H9 (cell line): ENCODE data around the gene POLR3B. TPM values are rescaled to one million over a fixed set of nuclear protein-coding genes. Genes with fewer than 3 reads are reported as not detected.

Source experiments
- DNase-seq: peaks from one replicate; pipeline ENCODE4 v3.0.0-alpha.2; 2017
- H2AFZ ChIP-seq: one replicate; pipeline ENCODE4 v1.6.1; 2013; ENCODE audit warnings: mild to moderate bottlenecking, low read length, control low read depth, moderate library complexity
- H2AK5ac ChIP-seq: 2 replicates; pipeline ENCODE4 v1.6.1; 2013; ENCODE audit warnings: low read length, control low read depth, mixed read lengths; ENCODE audit not compliant: insufficient read length
- H2BK120ac ChIP-seq: one replicate; pipeline ENCODE4 v1.6.1; 2013; ENCODE audit warnings: low read depth, mild to moderate bottlenecking, low read length, control low read depth, inconsistent platforms; ENCODE audit not compliant: poor library complexity, severe bottlenecking
- H2BK12ac ChIP-seq: 2 replicates; pipeline ENCODE4 v1.6.1; 2013; ENCODE audit warnings: low read length, control low read depth, mixed read lengths, low read depth; ENCODE audit not compliant: insufficient read length
- H2BK15ac ChIP-seq: 2 replicates; pipeline ENCODE4 v1.6.1; 2013; ENCODE audit warnings: low read depth, low read length, control low read depth
- H2BK20ac ChIP-seq: one replicate; pipeline ENCODE4 v1.6.1; 2013; ENCODE audit warnings: low read depth, mild to moderate bottlenecking, low read length, control low read depth, inconsistent platforms; ENCODE audit not compliant: poor library complexity, severe bottlenecking
- H2BK5ac ChIP-seq: 2 replicates; pipeline ENCODE4 v1.6.1; 2013; ENCODE audit warnings: low read length, control low read depth, mixed read lengths; ENCODE audit not compliant: insufficient read length
- H3K14ac ChIP-seq: 2 replicates; pipeline ENCODE4 v1.6.1; 2013; ENCODE audit warnings: low read length, control low read depth; ENCODE audit not compliant: insufficient read depth
- H3K18ac ChIP-seq: 2 replicates; pipeline ENCODE4 v1.6.1; 2013; ENCODE audit warnings: low read depth, mild to moderate bottlenecking, mixed read lengths, low read length, control low read depth; ENCODE audit not compliant: insufficient read length
- H3K23ac ChIP-seq: 2 replicates; pipeline ENCODE4 v1.6.1; 2013; ENCODE audit warnings: low read length, control low read depth, mixed read lengths, low read depth; ENCODE audit not compliant: insufficient read length
- H3K23me2 ChIP-seq: 2 replicates; pipeline ENCODE4 v1.6.1; 2013; ENCODE audit warnings: low read depth, mild to moderate bottlenecking, mixed read lengths, low read length, control low read depth; ENCODE audit not compliant: insufficient read length, poor library complexity, severe bottlenecking
- H3K27ac ChIP-seq: 2 replicates; pipeline ENCODE4 v1.5.1; 2013; ENCODE audit warnings: low read length, control low read depth, mixed read lengths, low read depth; ENCODE audit not compliant: insufficient read length
- H3K27me3 ChIP-seq: 2 replicates; pipeline ENCODE4 v1.6.1; 2013; ENCODE audit warnings: low read length, control low read depth, inconsistent platforms; ENCODE audit not compliant: insufficient read depth
- H3K4ac ChIP-seq: 2 replicates; pipeline ENCODE4 v1.6.1; 2013; ENCODE audit warnings: low read depth, mild to moderate bottlenecking, control low read depth, inconsistent platforms, low read length, moderate library complexity
- H3K4me1 ChIP-seq: 2 replicates; pipeline ENCODE4 v1.6.1; 2013; ENCODE audit warnings: low read length, control low read depth, inconsistent platforms; ENCODE audit not compliant: insufficient read depth
- H3K4me2 ChIP-seq: 2 replicates; pipeline ENCODE4 v1.6.1; 2013; ENCODE audit warnings: low read length, control low read depth, mixed read lengths; ENCODE audit not compliant: insufficient read length, insufficient read depth
- H3K56ac ChIP-seq: 2 replicates; pipeline ENCODE4 v1.6.1; 2013; ENCODE audit warnings: low read depth, mild to moderate bottlenecking, mixed read lengths, low read length, control low read depth; ENCODE audit not compliant: insufficient read length
- H3K79me1 ChIP-seq: 2 replicates; pipeline ENCODE4 v1.6.1; 2013; ENCODE audit warnings: low read depth, mild to moderate bottlenecking, moderate library complexity, low read length, control low read depth, inconsistent platforms; ENCODE audit not compliant: insufficient read depth, poor library complexity, severe bottlenecking
- H3K79me2 ChIP-seq: 2 replicates; pipeline ENCODE4 v1.6.1; 2013; ENCODE audit warnings: low read length, control low read depth, inconsistent platforms; ENCODE audit not compliant: insufficient read depth
- H3K9ac ChIP-seq: 2 replicates; pipeline ENCODE4 v1.6.1; 2013; ENCODE audit warnings: low read length, control low read depth, mixed read lengths; ENCODE audit not compliant: insufficient read length; ENCODE audit errors: extremely low read depth
- H3K9me3 ChIP-seq: one replicate; pipeline ENCODE4 v1.6.1; 2013; ENCODE audit warnings: low read depth, low read length, inconsistent platforms; ENCODE audit not compliant: control insufficient read depth
- H3T11ph ChIP-seq: one replicate; pipeline ENCODE4 v1.6.1; 2013; ENCODE audit warnings: mild to moderate bottlenecking, low read length, control low read depth, inconsistent platforms
- H4K20me1 ChIP-seq: one replicate; pipeline ENCODE4 v1.6.1; 2013; ENCODE audit not compliant: control insufficient read depth, insufficient read length, insufficient read depth
- H4K5ac ChIP-seq: 2 replicates; pipeline ENCODE4 v1.6.1; 2013; ENCODE audit warnings: low read depth, mild to moderate bottlenecking, mixed read lengths, low read length, control low read depth; ENCODE audit not compliant: insufficient read length
- H4K8ac ChIP-seq: replicated peaks from 2 replicates; pipeline ENCODE4 v1.6.1; 2013; ENCODE audit warnings: low read length, control low read depth, mixed read lengths, low read depth; ENCODE audit not compliant: insufficient read length
- H4K91ac ChIP-seq: 2 replicates; pipeline ENCODE4 v1.6.1; 2013; ENCODE audit warnings: low read depth, mild to moderate bottlenecking, moderate library complexity, mixed read lengths, low read length, control low read depth; ENCODE audit not compliant: insufficient read length
- H3K27ac Mint-ChIP-seq, 3 experiments: 2 replicates in 2 of 3; 3 replicates in 1 of 3; pipeline ENCODE4 v1.8.0; 2020 to 2021; ENCODE audit warnings: mixed read lengths in 3 of 3, mild to moderate bottlenecking in 1 of 3, moderate library complexity in 1 of 3
- H3K27me3 Mint-ChIP-seq: 2 replicates; pipeline ENCODE4 v1.8.0; 2021; ENCODE audit warnings: low read depth, mild to moderate bottlenecking, moderate library complexity, mixed read lengths
- H3K36me3 Mint-ChIP-seq, 3 experiments: 2 replicates in 2 of 3; 3 replicates in 1 of 3; pipeline ENCODE4 v1.8.0; 2020 to 2021; ENCODE audit warnings: low read depth in 3 of 3, mixed read lengths in 3 of 3; ENCODE audit not compliant: insufficient read depth in 1 of 3
- H3K4me1 Mint-ChIP-seq, 2 experiments: 2 replicates each; pipeline ENCODE4 v1.8.0; 2020; ENCODE audit warnings: mixed read lengths in 2 of 2
- H3K4me3 Mint-ChIP-seq, 2 experiments: 2 replicates in 1 of 2; 3 replicates in 1 of 2; pipeline ENCODE4 v1.8.0; 2020 to 2021; ENCODE audit warnings: mild to moderate bottlenecking in 2 of 2, mixed read lengths in 2 of 2, moderate library complexity in 1 of 2
- H3K9me3 Mint-ChIP-seq, 2 experiments: 2 replicates in 1 of 2; 3 replicates in 1 of 2; pipeline ENCODE4 v1.8.0; 2020; ENCODE audit warnings: mild to moderate bottlenecking in 2 of 2, mixed read lengths in 2 of 2, moderate library complexity in 1 of 2
- whole genome bisulfite sequencing: extraction: QIAGEN DNeasy Blood & Tissue Kit; methylation state at CpG from one replicate; pipeline ENCODE4 v1.1.7; 2013; ENCODE audit warnings: missing lambda C conversion rate, low lambda C conversion rate, mixed read lengths; ENCODE audit not compliant: insufficient read length; ENCODE audit errors: extremely low coverage; 5-methylcytosine and 5-hydroxymethylcytosine counted together
- total RNA-seq: library from RNA; stranded (reverse); gene quantifications from 2 replicates; pipeline ENCODE4 v1.2.1, GENCODE V29; 2021
- TF ChIP-seq, protein P1 (sequence below): fragments of 200-600 bp; sonication (generic); conservative IDR thresholded peaks from 3 replicates; pipeline ENCODE4 v1.8.0; 2021; ENCODE audit warnings: antibody characterized with exemption, mild to moderate bottlenecking

POLR3B gene
- total RNA-seq, 1 experiment from 2014 or later = 13.4 TPM

DNA sequence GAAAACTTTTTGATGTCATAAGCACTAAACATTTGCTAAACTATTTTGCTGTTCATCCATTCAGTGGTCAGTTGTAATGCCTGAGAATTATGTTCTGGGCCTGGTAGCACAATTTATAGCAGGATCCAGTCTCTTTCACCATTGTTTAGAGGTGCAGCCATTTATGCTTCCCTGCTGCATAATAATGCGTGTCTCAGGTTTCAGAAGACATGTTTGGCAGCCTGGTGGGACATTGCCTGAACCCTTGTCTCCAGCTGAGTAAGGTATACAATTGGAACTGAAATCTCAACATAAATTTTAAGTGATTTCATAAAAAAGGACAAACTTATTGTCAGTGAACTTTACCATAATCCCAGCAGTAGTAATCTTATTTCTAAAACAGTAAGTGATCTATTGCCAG, 94.8 kb downstream of the POLR3B start:
- Mint-ChIP-seq H3K4me3 (no peak overlapping the region), H3K9me3 (no peaks in the 10 kb centered on the region), H3K4me1 (peaks cover 14 to 17% of the 10 kb centered on the region in 2 experiments), H3K27ac (no peak overlapping the region), H3K36me3 (peaks cover 0 to 8% (median 0%) of the 10 kb centered on the region in 3 experiments; a peak in 2 of 7 replicates), H3K27me3 (no peaks in the 10 kb centered on the region)
- H4K20me1 ChIP-seq = no peaks in the 10 kb centered on the region
- H4K91ac ChIP-seq = no peak overlapping the region
- H3K27ac ChIP-seq = no peak overlapping the region
- H2BK15ac ChIP-seq = no peak overlapping the region
- H2BK20ac ChIP-seq = no peak overlapping the region
- H3K4ac ChIP-seq = no peak overlapping the region
- no peak for DNase-seq
- WGBS = no CpG with 5 or more reads among the region's 1 CpG
- H3K27me3 ChIP-seq = no peaks in the 10 kb centered on the region
- H3K18ac ChIP-seq = no peak overlapping the region
- H2BK5ac ChIP-seq = no peak overlapping the region
- H3K23ac ChIP-seq = no peak overlapping the region
- H2AK5ac ChIP-seq = no peak overlapping the region
- H3K14ac ChIP-seq = no peak overlapping the region
- no peak overlapping the region for H3T11ph ChIP-seq
- H3K79me1 ChIP-seq = no peaks in the 10 kb centered on the region
- H3K4me1 ChIP-seq = peaks cover 3% of the 10 kb centered on the region; the same call in 1 of the 2 replicates
- H3K4me2 ChIP-seq = no peak overlapping the region
- no peak overlapping the region for H3K56ac ChIP-seq
- TF ChIP-seq, protein P1, sequence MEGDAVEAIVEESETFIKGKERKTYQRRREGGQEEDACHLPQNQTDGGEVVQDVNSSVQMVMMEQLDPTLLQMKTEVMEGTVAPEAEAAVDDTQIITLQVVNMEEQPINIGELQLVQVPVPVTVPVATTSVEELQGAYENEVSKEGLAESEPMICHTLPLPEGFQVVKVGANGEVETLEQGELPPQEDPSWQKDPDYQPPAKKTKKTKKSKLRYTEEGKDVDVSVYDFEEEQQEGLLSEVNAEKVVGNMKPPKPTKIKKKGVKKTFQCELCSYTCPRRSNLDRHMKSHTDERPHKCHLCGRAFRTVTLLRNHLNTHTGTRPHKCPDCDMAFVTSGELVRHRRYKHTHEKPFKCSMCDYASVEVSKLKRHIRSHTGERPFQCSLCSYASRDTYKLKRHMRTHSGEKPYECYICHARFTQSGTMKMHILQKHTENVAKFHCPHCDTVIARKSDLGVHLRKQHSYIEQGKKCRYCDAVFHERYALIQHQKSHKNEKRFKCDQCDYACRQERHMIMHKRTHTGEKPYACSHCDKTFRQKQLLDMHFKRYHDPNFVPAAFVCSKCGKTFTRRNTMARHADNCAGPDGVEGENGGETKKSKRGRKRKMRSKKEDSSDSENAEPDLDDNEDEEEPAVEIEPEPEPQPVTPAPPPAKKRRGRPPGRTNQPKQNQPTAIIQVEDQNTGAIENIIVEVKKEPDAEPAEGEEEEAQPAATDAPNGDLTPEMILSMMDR = no peak
- no peak overlapping the region for H3K9ac ChIP-seq
- H2BK12ac ChIP-seq = no peak overlapping the region
- no peaks in the 10 kb centered on the region for H3K9me3 ChIP-seq
- no peaks in the 10 kb centered on the region for H3K79me2 ChIP-seq
- H2AFZ ChIP-seq = no peak overlapping the region
- H4K8ac ChIP-seq = no peak overlapping the region
- H4K5ac ChIP-seq = no peak overlapping the region
- no peak overlapping the region for H2BK120ac ChIP-seq
- H3K23me2 ChIP-seq = no peaks in the 10 kb centered on the region
